Thyroid gland (tissue), 4 donors: ENCODE results near the gene SMAD3. TPM values are rescaled to one million over a fixed set of nuclear protein-coding genes. Genes with fewer than 3 reads are reported as not detected.

ENCODE experiments used
- DNase-seq, 2 donors: peaks; one replicate each; pipeline ENCODE4 v3.0.0-alpha.2; 2019
- H3K27ac ChIP-seq, 3 donors: fragments of 200-600 bp; sonication (generic); 1 replicate in 2 of 3; 2 replicates in 1 of 3; pipeline ENCODE4 v1.5.1; 2016 to 2019; ENCODE audit warnings: mild to moderate bottlenecking in 1 of 3, moderate library complexity in 1 of 3
- H3K27me3 ChIP-seq: fragments of 200-600 bp; sonication (generic); one replicate; pipeline ENCODE4 v1.5.1; 2019
- H3K36me3 ChIP-seq, 2 donors: fragments of 200-600 bp; sonication (generic); one replicate each; pipeline ENCODE4 v1.5.1; 2016 to 2019
- H3K4me1 ChIP-seq, 2 donors: fragments of 200-600 bp; sonication (generic); one replicate each; pipeline ENCODE4 v1.5.1; 2017 to 2019
- H3K4me3 ChIP-seq, 3 donors: fragments of 200-600 bp; sonication (generic); replicated peaks in 1 of 3; 1 replicate in 2 of 3; 2 replicates in 1 of 3; pipeline ENCODE4 v1.5.1; 2016; ENCODE audit warnings: mild to moderate bottlenecking in 1 of 3
- H3K9me3 ChIP-seq: fragments of 200-600 bp; sonication (generic); one replicate; pipeline ENCODE4 v1.5.1; 2017
- POLR2A ChIP-seq, 2 donors: fragments of 450-650 bp; IDR thresholded peaks; one replicate each; pipeline ENCODE4 v1.6.1; 2017; ENCODE audit warnings: antibody characterized with exemption in 2 of 2, mild to moderate bottlenecking in 2 of 2, moderate library complexity in 1 of 2
- WGBS, 2 donors: methylation state at CpG; one replicate each; pipeline ENCODE4 v1.1.5; 2017; 5-methylcytosine and 5-hydroxymethylcytosine counted together
- intact Hi-C: fragments of 100-400 bp; cut with DNase I; formaldehyde crosslinking; loops from one replicate; pipeline ENCODE4 v1.15.1; 2023
- total RNA-seq, 4 donors: library from RNA; depleted of rRNA; stranded (reverse); fragments of >200 nt; gene quantifications; one replicate each; pipeline ENCODE4 v1.2.3, GENCODE V29; 2016
- TF ChIP-seq, protein P1 (sequence below), 6 experiments: fragments of 200-600 bp in 3 of 6; fragments of 450-650 bp in 3 of 6; sonication (generic) in 3 of 6; IDR thresholded peaks; one replicate each; pipeline ENCODE4 v1.5.1; 2016 to 2019; ENCODE audit warnings: antibody characterized with exemption in 6 of 6, mild to moderate bottlenecking in 2 of 6, inconsistent platforms in 1 of 6, moderate library complexity in 1 of 6

Gene SMAD3
- total RNA-seq, 4 donors from 2014 or later, result 33.6 to 66.5 (median 47.3) TPM

- intact Hi-C loops, result no loop called here
- H3K36me3 ChIP-seq, result no peaks in the 10 kb centered on the region
- 36 to 65% methylated on average over 2 to 3 of the region's 3 CpGs for WGBS, 2 donors
- DNase-seq, result peak; percentile 83 to 89
- no peaks in the 10 kb centered on the region for H3K9me3 ChIP-seq
- no peak overlapping the region for H3K4me3 ChIP-seq
- H3K4me1 ChIP-seq, result peaks cover 91 to 97% of the 10 kb centered on the region in 2 donors
- TF ChIP-seq, protein P1, sequence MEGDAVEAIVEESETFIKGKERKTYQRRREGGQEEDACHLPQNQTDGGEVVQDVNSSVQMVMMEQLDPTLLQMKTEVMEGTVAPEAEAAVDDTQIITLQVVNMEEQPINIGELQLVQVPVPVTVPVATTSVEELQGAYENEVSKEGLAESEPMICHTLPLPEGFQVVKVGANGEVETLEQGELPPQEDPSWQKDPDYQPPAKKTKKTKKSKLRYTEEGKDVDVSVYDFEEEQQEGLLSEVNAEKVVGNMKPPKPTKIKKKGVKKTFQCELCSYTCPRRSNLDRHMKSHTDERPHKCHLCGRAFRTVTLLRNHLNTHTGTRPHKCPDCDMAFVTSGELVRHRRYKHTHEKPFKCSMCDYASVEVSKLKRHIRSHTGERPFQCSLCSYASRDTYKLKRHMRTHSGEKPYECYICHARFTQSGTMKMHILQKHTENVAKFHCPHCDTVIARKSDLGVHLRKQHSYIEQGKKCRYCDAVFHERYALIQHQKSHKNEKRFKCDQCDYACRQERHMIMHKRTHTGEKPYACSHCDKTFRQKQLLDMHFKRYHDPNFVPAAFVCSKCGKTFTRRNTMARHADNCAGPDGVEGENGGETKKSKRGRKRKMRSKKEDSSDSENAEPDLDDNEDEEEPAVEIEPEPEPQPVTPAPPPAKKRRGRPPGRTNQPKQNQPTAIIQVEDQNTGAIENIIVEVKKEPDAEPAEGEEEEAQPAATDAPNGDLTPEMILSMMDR (IDR thresholded peaks at IDR 0.05), result no peak
- peak in 1 of 2 donors; percentile 13 for TF ChIP-seq POLR2A (IDR thresholded peaks at IDR 0.05)
- no peaks in the 10 kb centered on the region for H3K27me3 ChIP-seq
- peak overlapping the region; percentile 62 to 83 (median 78) for H3K27ac ChIP-seq
Observed at GRCh38 chr15:67085818-67086636, 20.6 kb downstream of the SMAD3 start.

DNA sequence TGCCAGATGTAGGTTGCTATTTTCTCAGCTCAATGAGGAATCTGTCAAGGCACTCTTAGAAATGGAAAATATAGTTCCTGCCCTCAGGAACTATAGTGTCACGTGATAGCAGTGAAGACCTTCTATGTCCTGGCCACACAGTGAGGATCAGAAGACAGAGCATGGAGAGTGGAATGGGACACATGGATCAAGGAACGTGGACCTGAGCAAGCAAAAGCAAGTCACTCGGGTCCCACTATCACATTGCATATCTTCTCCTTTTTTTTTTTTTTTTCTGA is 21.2 kb downstream of the SMAD3 start:
- intact Hi-C loops, result no loop called here
- H3K9me3 ChIP-seq, result no peaks in the 10 kb centered on the region
- H3K4me1 ChIP-seq, result peaks cover 91 to 97% of the 10 kb centered on the region in 2 donors
- H3K36me3 ChIP-seq, result no peaks in the 10 kb centered on the region
- H3K4me3 ChIP-seq, result no peak overlapping the region
- H3K27me3 ChIP-seq, result no peaks in the 10 kb centered on the region
- TF ChIP-seq, protein P1 (IDR thresholded peaks at IDR 0.05), result no peak
- no peak for TF ChIP-seq POLR2A (IDR thresholded peaks at IDR 0.05)
- 84 to 88% methylated on average over 3 of the region's 3 CpGs for WGBS, 2 donors
- peak overlapping the region; percentile 62 to 83 (median 78) for H3K27ac ChIP-seq
- DNase-seq, result no peak

GRCh38 chr15:67087507-67088172 is 22.2 kb downstream of the SMAD3 start:
- intact Hi-C loops, result no loop called here
- no peak for DNase-seq
- 67 to 73% methylated on average over 6 of the region's 6 CpGs for WGBS, 2 donors
- no peaks in the 10 kb centered on the region for H3K9me3 ChIP-seq
- H3K36me3 ChIP-seq, result no peaks in the 10 kb centered on the region
- H3K4me1 ChIP-seq, result peaks cover 91 to 97% of the 10 kb centered on the region in 2 donors
- H3K27ac ChIP-seq, result peak overlapping the region; percentile 62 to 83 (median 78)
- no peak overlapping the region for H3K4me3 ChIP-seq
- no peaks in the 10 kb centered on the region for H3K27me3 ChIP-seq
- TF ChIP-seq POLR2A (IDR thresholded peaks at IDR 0.05), result no peak
- TF ChIP-seq, protein P1 (IDR thresholded peaks at IDR 0.05), result no peak

GRCh38 chr15:67089217-67090193 is 24.1 kb downstream of the SMAD3 start:
- intact Hi-C loops, result no loop called here
- no peak overlapping the region for H3K4me3 ChIP-seq
- H3K36me3 ChIP-seq, result no peaks in the 10 kb centered on the region
- H3K4me1 ChIP-seq, result peaks cover 80 to 96% of the 10 kb centered on the region in 2 donors
- peak overlapping the region; percentile 35 to 83 (median 49) for H3K27ac ChIP-seq
- TF ChIP-seq, protein P1 (IDR thresholded peaks at IDR 0.05), result no peak
- no peak for TF ChIP-seq POLR2A (IDR thresholded peaks at IDR 0.05)
- H3K27me3 ChIP-seq, result no peaks in the 10 kb centered on the region
- DNase-seq, result peak in 1 of 2 donors; percentile 47
- 44 to 48% methylated on average over 15 of the region's 15 CpGs for WGBS, 2 donors
- H3K9me3 ChIP-seq, result no peaks in the 10 kb centered on the region
